A549 (cell line): ENCODE results near the gene DHDH.

Experiments used
- RAD21 ChIP-seq, 2 experiments: fragments of >200 bp in 1 of 2; sonication (Bioruptor Twin) in 1 of 2; formaldehyde crosslinking in 1 of 2; IDR thresholded peaks in 1 of 2; conservative IDR thresholded peaks in 1 of 2; 2 replicates in 1 of 2; 3 replicates in 1 of 2; pipeline ENCODE4 v1.6.1; 2012 to 2018; ENCODE audit warnings: inconsistent platforms in 1 of 2
- TF ChIP-seq, protein P1 (sequence below): fragments of 450-650 bp; IDR thresholded peaks from 2 replicates; pipeline ENCODE4 v1.6.1; 2014; ENCODE audit warnings: antibody characterized with exemption

DNA sequence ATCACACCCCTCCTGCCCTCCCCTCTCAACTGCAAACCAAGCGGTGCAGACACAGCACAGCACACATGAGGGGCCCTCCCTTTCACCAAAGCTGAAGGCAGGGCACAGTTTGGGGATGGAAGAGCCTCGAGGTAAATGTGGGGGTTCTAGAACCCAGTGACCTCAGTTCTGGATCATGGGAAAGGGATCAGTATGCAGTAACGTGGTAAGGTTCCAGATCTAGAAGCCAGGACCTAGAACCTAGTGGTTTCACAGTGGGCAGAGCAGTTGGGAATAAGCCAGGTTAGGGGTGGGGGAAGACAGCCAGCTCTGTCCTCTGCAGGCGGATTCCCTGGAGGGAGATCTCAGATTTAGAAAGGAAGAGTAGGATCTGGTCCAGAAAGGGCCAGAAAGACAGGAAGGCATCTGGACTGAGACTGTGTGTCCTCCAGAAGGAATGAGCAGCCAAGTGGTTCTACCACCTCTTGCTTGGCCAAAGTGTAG is 34.7 kb downstream of the DHDH start:
- peak in 1 of 2 experiments; percentile 4; a peak in 1 of 5 replicates for TF ChIP-seq RAD21 (conservative IDR thresholded peaks at IDR 0.05 in 1 of 2, IDR thresholded peaks at IDR 0.05 in 1 of 2)
- TF ChIP-seq, protein P1, sequence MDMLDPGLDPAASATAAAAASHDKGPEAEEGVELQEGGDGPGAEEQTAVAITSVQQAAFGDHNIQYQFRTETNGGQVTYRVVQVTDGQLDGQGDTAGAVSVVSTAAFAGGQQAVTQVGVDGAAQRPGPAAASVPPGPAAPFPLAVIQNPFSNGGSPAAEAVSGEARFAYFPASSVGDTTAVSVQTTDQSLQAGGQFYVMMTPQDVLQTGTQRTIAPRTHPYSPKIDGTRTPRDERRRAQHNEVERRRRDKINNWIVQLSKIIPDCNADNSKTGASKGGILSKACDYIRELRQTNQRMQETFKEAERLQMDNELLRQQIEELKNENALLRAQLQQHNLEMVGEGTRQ: no peak
